HG03103 (cell line): ENCODE measurements around the gene ERN1.
"Not testable (repeated sequence)": the region's sequence is repeated elsewhere in the genome, so short reads cannot be mapped to it uniquely, and the experiment has no call there.

Source experiments
- ATAC-seq: cut with Tn5 transposase; IDR thresholded peaks from one replicate; pipeline ENCODE4 v1.9.1; 2021; ENCODE audit warnings: low read depth; ENCODE audit not compliant: unreplicated experiment

ERN1 gene

GRCh38 chr17:64009571-64010402 lies 120.2 kb downstream of the ERN1 start:
- ATAC-seq = no peak

- no peak for ATAC-seq
Measured at GRCh38 chr17:64008830-64009229, 121.1 kb downstream of the ERN1 start.

- ATAC-seq = no peak
Measured at GRCh38 chr17:64008346-64008745, 121.6 kb downstream of the ERN1 start.

- ATAC-seq = no peak
Measured at GRCh38 chr17:64007838-64008282, 122.1 kb downstream of the ERN1 start.

GRCh38 chr17:64007089-64007837 lies 122.7 kb downstream of the ERN1 start:
- not testable (repeated sequence) for ATAC-seq

- no peak for ATAC-seq
Measured at GRCh38 chr17:64006361-64007088, 123.4 kb downstream of the ERN1 start.

- ATAC-seq = no peak
Measured at GRCh38 chr17:64005734-64006167, 124.2 kb downstream of the ERN1 start.

- no peak for ATAC-seq
Measured at GRCh38 chr17:64004903-64005733, 124.8 kb downstream of the ERN1 start.

GRCh38 chr17:64004218-64004770 lies 125.7 kb downstream of the ERN1 start:
- no peak for ATAC-seq

GRCh38 chr17:64003526-64004121 lies 126.3 kb downstream of the ERN1 start:
- ATAC-seq = no peak

GRCh38 chr17:64002658-64003525 lies 127.1 kb downstream of the ERN1 start:
- ATAC-seq = no peak

- no peak for ATAC-seq
Measured at GRCh38 chr17:64001763-64002529, 128.0 kb downstream of the ERN1 start.

GRCh38 chr17:64001091-64001579 lies 128.8 kb downstream of the ERN1 start:
- ATAC-seq = no peak

GRCh38 chr17:63999680-64000531 lies 130.0 kb downstream of the ERN1 start:
- ATAC-seq = no peak

GRCh38 chr17:63998721-63999679 lies 130.9 kb downstream of the ERN1 start:
- ATAC-seq = no peak
